ENCODE data around the gene CHMP4B. TPM values are rescaled to one million over a fixed set of nuclear protein-coding genes. Genes with fewer than 3 reads are reported as not detected.
A peak's percentile ranks its signal among the peaks of the same experiment; 100 is the strongest.

The CHMP4B gene
- total RNA-seq, 1 experiment from 2014 or later, result 72.5 TPM

DNA sequence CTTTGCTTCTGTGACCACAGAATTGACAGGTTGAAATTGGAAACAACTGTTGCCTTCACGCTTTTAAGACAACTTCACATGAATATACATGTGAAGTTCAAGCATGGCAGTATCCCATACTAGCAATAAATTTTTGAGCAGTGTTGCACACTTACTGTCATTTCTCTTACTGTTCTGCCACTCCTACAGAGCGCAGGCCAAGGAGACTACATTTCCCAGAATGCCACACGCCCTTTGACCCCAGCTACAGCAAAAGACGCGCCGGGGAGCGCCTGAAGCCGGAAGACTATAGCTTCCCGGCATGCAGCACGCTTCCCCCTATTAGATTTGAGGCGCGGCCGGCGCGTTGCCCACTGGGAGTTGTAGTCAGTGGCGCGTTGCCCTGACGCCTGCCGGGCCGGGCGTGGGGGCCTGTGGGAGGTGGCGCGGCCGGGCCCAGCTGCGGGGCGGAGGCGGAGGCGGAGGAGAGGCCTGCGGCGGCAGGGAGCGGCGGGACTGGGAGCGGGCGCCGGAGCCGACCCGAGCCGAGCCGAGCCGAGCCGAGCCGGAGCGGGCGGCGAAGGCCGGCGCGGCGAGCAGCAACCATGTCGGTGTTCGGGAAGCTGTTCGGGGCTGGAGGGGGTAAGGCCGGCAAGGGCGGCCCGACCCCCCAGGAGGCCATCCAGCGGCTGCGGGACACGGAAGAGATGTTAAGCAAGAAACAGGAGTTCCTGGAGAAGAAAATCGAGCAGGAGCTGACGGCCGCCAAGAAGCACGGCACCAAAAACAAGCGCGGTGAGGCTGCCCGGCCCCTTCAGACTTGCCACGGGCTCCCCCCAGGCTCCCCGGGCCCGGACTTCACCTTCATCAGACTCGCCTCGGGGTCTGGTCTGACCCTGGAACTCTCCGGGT is at the start of gene CHMP4B (continued):
- TF ChIP-seq, protein P1, sequence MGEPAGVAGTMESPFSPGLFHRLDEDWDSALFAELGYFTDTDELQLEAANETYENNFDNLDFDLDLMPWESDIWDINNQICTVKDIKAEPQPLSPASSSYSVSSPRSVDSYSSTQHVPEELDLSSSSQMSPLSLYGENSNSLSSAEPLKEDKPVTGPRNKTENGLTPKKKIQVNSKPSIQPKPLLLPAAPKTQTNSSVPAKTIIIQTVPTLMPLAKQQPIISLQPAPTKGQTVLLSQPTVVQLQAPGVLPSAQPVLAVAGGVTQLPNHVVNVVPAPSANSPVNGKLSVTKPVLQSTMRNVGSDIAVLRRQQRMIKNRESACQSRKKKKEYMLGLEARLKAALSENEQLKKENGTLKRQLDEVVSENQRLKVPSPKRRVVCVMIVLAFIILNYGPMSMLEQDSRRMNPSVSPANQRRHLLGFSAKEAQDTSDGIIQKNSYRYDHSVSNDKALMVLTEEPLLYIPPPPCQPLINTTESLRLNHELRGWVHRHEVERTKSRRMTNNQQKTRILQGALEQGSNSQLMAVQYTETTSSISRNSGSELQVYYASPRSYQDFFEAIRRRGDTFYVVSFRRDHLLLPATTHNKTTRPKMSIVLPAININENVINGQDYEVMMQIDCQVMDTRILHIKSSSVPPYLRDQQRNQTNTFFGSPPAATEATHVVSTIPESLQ (CRISPR knock-in tag; IDR thresholded peaks at IDR 0.05), result no peak
- TF ChIP-seq, protein P2, sequence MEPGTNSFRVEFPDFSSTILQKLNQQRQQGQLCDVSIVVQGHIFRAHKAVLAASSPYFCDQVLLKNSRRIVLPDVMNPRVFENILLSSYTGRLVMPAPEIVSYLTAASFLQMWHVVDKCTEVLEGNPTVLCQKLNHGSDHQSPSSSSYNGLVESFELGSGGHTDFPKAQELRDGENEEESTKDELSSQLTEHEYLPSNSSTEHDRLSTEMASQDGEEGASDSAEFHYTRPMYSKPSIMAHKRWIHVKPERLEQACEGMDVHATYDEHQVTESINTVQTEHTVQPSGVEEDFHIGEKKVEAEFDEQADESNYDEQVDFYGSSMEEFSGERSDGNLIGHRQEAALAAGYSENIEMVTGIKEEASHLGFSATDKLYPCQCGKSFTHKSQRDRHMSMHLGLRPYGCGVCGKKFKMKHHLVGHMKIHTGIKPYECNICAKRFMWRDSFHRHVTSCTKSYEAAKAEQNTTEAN (CRISPR knock-in tag; IDR thresholded peaks at IDR 0.05), result no peak
- TF ChIP-seq, protein P3, sequence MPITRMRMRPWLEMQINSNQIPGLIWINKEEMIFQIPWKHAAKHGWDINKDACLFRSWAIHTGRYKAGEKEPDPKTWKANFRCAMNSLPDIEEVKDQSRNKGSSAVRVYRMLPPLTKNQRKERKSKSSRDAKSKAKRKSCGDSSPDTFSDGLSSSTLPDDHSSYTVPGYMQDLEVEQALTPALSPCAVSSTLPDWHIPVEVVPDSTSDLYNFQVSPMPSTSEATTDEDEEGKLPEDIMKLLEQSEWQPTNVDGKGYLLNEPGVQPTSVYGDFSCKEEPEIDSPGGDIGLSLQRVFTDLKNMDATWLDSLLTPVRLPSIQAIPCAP (CRISPR knock-in tag; IDR thresholded peaks at IDR 0.05), result no peak
- TF ChIP-seq, protein P4, sequence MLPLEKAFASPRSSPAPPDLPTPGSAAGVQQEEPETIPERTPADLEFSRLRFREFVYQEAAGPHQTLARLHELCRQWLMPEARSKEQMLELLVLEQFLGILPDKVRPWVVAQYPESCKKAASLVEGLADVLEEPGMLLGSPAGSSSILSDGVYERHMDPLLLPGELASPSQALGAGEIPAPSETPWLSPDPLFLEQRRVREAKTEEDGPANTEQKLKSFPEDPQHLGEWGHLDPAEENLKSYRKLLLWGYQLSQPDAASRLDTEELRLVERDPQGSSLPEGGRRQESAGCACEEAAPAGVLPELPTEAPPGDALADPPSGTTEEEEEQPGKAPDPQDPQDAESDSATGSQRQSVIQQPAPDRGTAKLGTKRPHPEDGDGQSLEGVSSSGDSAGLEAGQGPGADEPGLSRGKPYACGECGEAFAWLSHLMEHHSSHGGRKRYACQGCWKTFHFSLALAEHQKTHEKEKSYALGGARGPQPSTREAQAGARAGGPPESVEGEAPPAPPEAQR (CRISPR knock-in tag; IDR thresholded peaks at IDR 0.05), result 0 out of 2 replicates have a peak, but pooled peaks have one; percentile 22
- TF ChIP-seq, protein P5, sequence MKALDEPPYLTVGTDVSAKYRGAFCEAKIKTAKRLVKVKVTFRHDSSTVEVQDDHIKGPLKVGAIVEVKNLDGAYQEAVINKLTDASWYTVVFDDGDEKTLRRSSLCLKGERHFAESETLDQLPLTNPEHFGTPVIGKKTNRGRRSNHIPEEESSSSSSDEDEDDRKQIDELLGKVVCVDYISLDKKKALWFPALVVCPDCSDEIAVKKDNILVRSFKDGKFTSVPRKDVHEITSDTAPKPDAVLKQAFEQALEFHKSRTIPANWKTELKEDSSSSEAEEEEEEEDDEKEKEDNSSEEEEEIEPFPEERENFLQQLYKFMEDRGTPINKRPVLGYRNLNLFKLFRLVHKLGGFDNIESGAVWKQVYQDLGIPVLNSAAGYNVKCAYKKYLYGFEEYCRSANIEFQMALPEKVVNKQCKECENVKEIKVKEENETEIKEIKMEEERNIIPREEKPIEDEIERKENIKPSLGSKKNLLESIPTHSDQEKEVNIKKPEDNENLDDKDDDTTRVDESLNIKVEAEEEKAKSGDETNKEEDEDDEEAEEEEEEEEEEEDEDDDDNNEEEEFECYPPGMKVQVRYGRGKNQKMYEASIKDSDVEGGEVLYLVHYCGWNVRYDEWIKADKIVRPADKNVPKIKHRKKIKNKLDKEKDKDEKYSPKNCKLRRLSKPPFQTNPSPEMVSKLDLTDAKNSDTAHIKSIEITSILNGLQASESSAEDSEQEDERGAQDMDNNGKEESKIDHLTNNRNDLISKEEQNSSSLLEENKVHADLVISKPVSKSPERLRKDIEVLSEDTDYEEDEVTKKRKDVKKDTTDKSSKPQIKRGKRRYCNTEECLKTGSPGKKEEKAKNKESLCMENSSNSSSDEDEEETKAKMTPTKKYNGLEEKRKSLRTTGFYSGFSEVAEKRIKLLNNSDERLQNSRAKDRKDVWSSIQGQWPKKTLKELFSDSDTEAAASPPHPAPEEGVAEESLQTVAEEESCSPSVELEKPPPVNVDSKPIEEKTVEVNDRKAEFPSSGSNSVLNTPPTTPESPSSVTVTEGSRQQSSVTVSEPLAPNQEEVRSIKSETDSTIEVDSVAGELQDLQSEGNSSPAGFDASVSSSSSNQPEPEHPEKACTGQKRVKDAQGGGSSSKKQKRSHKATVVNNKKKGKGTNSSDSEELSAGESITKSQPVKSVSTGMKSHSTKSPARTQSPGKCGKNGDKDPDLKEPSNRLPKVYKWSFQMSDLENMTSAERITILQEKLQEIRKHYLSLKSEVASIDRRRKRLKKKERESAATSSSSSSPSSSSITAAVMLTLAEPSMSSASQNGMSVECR (CRISPR knock-in tag; IDR thresholded peaks at IDR 0.05; ENCODE audit: borderline replicate concordance), result peak; percentile 63; the same call in 1 of the 2 replicates
- TF ChIP-seq, protein P6, sequence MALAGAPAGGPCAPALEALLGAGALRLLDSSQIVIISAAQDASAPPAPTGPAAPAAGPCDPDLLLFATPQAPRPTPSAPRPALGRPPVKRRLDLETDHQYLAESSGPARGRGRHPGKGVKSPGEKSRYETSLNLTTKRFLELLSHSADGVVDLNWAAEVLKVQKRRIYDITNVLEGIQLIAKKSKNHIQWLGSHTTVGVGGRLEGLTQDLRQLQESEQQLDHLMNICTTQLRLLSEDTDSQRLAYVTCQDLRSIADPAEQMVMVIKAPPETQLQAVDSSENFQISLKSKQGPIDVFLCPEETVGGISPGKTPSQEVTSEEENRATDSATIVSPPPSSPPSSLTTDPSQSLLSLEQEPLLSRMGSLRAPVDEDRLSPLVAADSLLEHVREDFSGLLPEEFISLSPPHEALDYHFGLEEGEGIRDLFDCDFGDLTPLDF (CRISPR knock-in tag; IDR thresholded peaks at IDR 0.05), result no peak
- TF ChIP-seq, protein P7, sequence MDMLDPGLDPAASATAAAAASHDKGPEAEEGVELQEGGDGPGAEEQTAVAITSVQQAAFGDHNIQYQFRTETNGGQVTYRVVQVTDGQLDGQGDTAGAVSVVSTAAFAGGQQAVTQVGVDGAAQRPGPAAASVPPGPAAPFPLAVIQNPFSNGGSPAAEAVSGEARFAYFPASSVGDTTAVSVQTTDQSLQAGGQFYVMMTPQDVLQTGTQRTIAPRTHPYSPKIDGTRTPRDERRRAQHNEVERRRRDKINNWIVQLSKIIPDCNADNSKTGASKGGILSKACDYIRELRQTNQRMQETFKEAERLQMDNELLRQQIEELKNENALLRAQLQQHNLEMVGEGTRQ (CRISPR knock-in tag; IDR thresholded peaks at IDR 0.05), result peak; percentile 45
- no peak for TF ChIP-seq MYBL2 (CRISPR knock-in tag; IDR thresholded peaks at IDR 0.05)
- TF ChIP-seq JAZF1 (CRISPR knock-in tag; IDR thresholded peaks at IDR 0.05), result no peak
- 0 out of 2 replicates have a peak, but pooled peaks have one; percentile 49 for TF ChIP-seq CREB1 (CRISPR knock-in tag; IDR thresholded peaks at IDR 0.05)
- no peak for TF ChIP-seq ZNF263 (CRISPR knock-in tag; IDR thresholded peaks at IDR 0.05; ENCODE audit: low read depth)
- TF ChIP-seq TEAD1 (CRISPR knock-in tag; IDR thresholded peaks at IDR 0.05), result peak; percentile 10; the same call in 1 of the 2 replicates
- TF ChIP-seq, protein P8, sequence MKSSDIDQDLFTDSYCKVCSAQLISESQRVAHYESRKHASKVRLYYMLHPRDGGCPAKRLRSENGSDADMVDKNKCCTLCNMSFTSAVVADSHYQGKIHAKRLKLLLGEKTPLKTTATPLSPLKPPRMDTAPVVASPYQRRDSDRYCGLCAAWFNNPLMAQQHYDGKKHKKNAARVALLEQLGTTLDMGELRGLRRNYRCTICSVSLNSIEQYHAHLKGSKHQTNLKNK (CRISPR knock-in tag; IDR thresholded peaks at IDR 0.05), result no peak
- TF ChIP-seq, protein P9, sequence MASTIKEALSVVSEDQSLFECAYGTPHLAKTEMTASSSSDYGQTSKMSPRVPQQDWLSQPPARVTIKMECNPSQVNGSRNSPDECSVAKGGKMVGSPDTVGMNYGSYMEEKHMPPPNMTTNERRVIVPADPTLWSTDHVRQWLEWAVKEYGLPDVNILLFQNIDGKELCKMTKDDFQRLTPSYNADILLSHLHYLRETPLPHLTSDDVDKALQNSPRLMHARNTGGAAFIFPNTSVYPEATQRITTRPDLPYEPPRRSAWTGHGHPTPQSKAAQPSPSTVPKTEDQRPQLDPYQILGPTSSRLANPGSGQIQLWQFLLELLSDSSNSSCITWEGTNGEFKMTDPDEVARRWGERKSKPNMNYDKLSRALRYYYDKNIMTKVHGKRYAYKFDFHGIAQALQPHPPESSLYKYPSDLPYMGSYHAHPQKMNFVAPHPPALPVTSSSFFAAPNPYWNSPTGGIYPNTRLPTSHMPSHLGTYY (CRISPR knock-in tag; IDR thresholded peaks at IDR 0.05), result no peak
- peak; percentile 100 for TF ChIP-seq NR2C2 (CRISPR knock-in tag; IDR thresholded peaks at IDR 0.05)
- TF ChIP-seq HMGA2 (CRISPR knock-in tag; IDR thresholded peaks at IDR 0.05), result no peak
- no peak for TF ChIP-seq SMAD3 (CRISPR knock-in tag; IDR thresholded peaks at IDR 0.05; ENCODE audit: borderline replicate concordance)
- TF ChIP-seq FOXJ3 (CRISPR knock-in tag; IDR thresholded peaks at IDR 0.05; ENCODE audit: borderline replicate concordance), result no peak
- TF ChIP-seq ZNF219 (CRISPR knock-in tag; IDR thresholded peaks at IDR 0.05; ENCODE audit: borderline replicate concordance), result no peak
- TF ChIP-seq, protein P10, sequence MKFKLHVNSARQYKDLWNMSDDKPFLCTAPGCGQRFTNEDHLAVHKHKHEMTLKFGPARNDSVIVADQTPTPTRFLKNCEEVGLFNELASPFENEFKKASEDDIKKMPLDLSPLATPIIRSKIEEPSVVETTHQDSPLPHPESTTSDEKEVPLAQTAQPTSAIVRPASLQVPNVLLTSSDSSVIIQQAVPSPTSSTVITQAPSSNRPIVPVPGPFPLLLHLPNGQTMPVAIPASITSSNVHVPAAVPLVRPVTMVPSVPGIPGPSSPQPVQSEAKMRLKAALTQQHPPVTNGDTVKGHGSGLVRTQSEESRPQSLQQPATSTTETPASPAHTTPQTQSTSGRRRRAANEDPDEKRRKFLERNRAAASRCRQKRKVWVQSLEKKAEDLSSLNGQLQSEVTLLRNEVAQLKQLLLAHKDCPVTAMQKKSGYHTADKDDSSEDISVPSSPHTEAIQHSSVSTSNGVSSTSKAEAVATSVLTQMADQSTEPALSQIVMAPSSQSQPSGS (CRISPR knock-in tag; IDR thresholded peaks at IDR 0.05; ENCODE audit: borderline replicate concordance, low read depth), result no peak
- no peak for TF ChIP-seq GTF2I (CRISPR knock-in tag; conservative IDR thresholded peaks at IDR 0.05)
- peak; percentile 49; the same call in 1 of the 2 replicates for TF ChIP-seq ETV6 (CRISPR knock-in tag; IDR thresholded peaks at IDR 0.05)
